Measurements from ENCODE around the gene SELENOI. TPM values are rescaled to one million over a fixed set of nuclear protein-coding genes. Genes with fewer than 3 reads are reported as not detected.

The SELENOI gene
- total RNA-seq, 1 donor from 2014 or later: 51.8 TPM

GRCh38 chr2:26316041-26316440 lies 29.9 kb upstream of the SELENOI start:
- Histone ChIP-seq H3K79me2 (ENCODE audit: low read depth) (no peaks in the 10 kb centered on the region), H3K4me2 (no peak overlapping the region), H3K4me3 (no peak overlapping the region), H3K4me1 (peaks cover 10% of the 10 kb centered on the region), H3K36me3 (no peaks in the 10 kb centered on the region), H3F3A (ENCODE audit: low read depth) (no peaks in the 10 kb centered on the region), H3K9me3 (ENCODE audit: low read depth) (no peaks in the 10 kb centered on the region), H3K9ac (no peak overlapping the region), H2AFZ (replicated peaks) (no peak overlapping the region), H4K20me1 (ENCODE audit: low read depth) (no peaks in the 10 kb centered on the region), H3K27me3 (no peaks in the 10 kb centered on the region), H3K27ac (no peak overlapping the region)
- Mint-ChIP-seq H3K36me3 (no peaks in the 10 kb centered on the region), H3K4me3 (no peak overlapping the region), H3K9me3 (no peaks in the 10 kb centered on the region), H3K27ac (peak overlapping the region; percentile 85), H3K27me3 (ENCODE audit: insufficient read depth, low read depth) (peaks cover 2% of the 10 kb centered on the region), H3K4me1 (peaks cover 10% of the 10 kb centered on the region)
- peak; percentile 39 for TF ChIP-seq CTCF (IDR thresholded peaks at IDR 0.05)
- no peak for TF ChIP-seq EZH2 (IDR thresholded peaks at IDR 0.05)
- peak; percentile 45 for DNase-seq (ENCODE audit: low spot score)

GRCh38 chr2:26316845-26317244 lies 29.1 kb upstream of the SELENOI start:
- Mint-ChIP-seq H3K27ac (peak overlapping the region; percentile 85), H3K4me3 (peak overlapping the region; percentile 33), H3K27me3 (ENCODE audit: insufficient read depth, low read depth) (peaks cover 2% of the 10 kb centered on the region), H3K36me3 (no peaks in the 10 kb centered on the region), H3K4me1 (peaks cover 10% of the 10 kb centered on the region), H3K9me3 (no peaks in the 10 kb centered on the region)
- Histone ChIP-seq H3K36me3 (no peaks in the 10 kb centered on the region), H4K20me1 (ENCODE audit: low read depth) (no peaks in the 10 kb centered on the region), H2AFZ (replicated peaks) (no peak overlapping the region), H3K27me3 (no peaks in the 10 kb centered on the region), H3K27ac (no peak overlapping the region), H3K9me3 (ENCODE audit: low read depth) (no peaks in the 10 kb centered on the region), H3F3A (ENCODE audit: low read depth) (no peaks in the 10 kb centered on the region), H3K9ac (no peak overlapping the region), H3K4me1 (peaks cover 10% of the 10 kb centered on the region), H3K4me2 (no peak overlapping the region), H3K4me3 (no peak overlapping the region), H3K79me2 (ENCODE audit: low read depth) (no peaks in the 10 kb centered on the region)
- no peak for TF ChIP-seq CTCF (IDR thresholded peaks at IDR 0.05)
- no peak for TF ChIP-seq EZH2 (IDR thresholded peaks at IDR 0.05)
- TF ChIP-seq EZH2phosphoT487 (IDR thresholded peaks at IDR 0.05): no peak
- no peak for DNase-seq (ENCODE audit: low spot score)

GRCh38 chr2:26317377-26318105 lies 28.4 kb upstream of the SELENOI start:
- no peak overlapping the region for H3K27ac ChIP-seq
- H3K9me3 ChIP-seq (ENCODE audit: low read depth): no peaks in the 10 kb centered on the region
- Mint-ChIP-seq H3K4me3 (peak overlapping the region; percentile 28), H3K4me1 (peaks cover 10% of the 10 kb centered on the region), H3K9me3 (no peaks in the 10 kb centered on the region), H3K27ac (peak overlapping the region; percentile 10), H3K27me3 (ENCODE audit: insufficient read depth, low read depth) (peaks cover 2% of the 10 kb centered on the region), H3K36me3 (no peaks in the 10 kb centered on the region)
- no peaks in the 10 kb centered on the region for H4K20me1 ChIP-seq (ENCODE audit: low read depth)
- no peak for TF ChIP-seq CTCF (IDR thresholded peaks at IDR 0.05)
- TF ChIP-seq EZH2 (IDR thresholded peaks at IDR 0.05): no peak
- no peak for TF ChIP-seq EZH2phosphoT487 (IDR thresholded peaks at IDR 0.05)
- no peaks in the 10 kb centered on the region for H3F3A ChIP-seq (ENCODE audit: low read depth)
- no peak overlapping the region for H3K9ac ChIP-seq
- no peak for DNase-seq (ENCODE audit: low spot score)
- H3K27me3 ChIP-seq: no peaks in the 10 kb centered on the region
- H3K4me1 ChIP-seq: peaks cover 10% of the 10 kb centered on the region
- H3K79me2 ChIP-seq (ENCODE audit: low read depth): no peaks in the 10 kb centered on the region
- no peak overlapping the region for H3K4me2 ChIP-seq
- H3K36me3 ChIP-seq: no peaks in the 10 kb centered on the region
- no peak overlapping the region for H2AFZ ChIP-seq (replicated peaks)
- H3K4me3 ChIP-seq: no peak overlapping the region
